GM18867 (cell line): ENCODE results near the gene DUSP1.
"Not testable (repeated sequence)": the region's sequence is repeated elsewhere in the genome, so short reads cannot be mapped to it uniquely, and the experiment has no call there.

Experiments used
- ATAC-seq: cut with Tn5 transposase; IDR thresholded peaks from one replicate; pipeline ENCODE4 v1.9.1; 2021; ENCODE audit warnings: mild to moderate bottlenecking, moderate library complexity; ENCODE audit not compliant: unreplicated experiment

The DUSP1 gene, protein sequence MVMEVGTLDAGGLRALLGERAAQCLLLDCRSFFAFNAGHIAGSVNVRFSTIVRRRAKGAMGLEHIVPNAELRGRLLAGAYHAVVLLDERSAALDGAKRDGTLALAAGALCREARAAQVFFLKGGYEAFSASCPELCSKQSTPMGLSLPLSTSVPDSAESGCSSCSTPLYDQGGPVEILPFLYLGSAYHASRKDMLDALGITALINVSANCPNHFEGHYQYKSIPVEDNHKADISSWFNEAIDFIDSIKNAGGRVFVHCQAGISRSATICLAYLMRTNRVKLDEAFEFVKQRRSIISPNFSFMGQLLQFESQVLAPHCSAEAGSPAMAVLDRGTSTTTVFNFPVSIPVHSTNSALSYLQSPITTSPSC

DNA sequence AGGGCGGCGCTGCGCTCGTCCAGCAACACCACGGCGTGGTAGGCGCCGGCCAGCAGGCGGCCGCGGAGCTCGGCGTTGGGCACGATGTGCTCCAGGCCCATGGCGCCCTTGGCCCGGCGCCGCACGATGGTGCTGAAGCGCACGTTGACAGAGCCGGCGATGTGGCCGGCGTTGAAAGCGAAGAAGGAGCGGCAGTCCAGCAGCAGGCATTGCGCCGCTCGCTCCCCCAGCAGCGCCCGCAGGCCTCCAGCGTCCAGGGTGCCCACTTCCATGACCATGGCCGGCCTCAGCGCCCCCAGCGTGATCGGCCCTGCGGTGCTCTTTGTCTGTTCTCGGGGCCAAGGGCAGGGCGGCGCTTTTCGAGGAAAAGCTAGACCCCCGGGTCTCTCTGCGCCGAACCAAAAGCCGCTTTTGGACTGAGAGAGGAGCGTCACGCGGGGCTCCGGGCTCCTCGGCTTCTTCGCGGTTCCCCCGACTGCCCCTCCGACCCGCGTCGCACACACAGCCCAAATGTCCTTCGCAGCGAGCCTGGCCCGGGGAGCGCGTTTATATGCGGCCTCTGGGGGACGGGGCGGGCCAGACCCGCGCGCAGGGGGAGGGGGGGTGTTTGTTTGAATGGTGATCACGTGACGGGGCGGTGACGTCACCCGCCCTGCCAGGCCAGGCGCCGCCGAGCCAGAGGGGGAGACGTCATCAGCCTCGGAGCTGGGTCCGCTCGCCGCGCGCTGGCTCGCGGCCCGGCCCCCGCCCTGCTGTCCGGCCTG, at the start of gene DUSP1:
Gene DUSP1 (minus strand): TSS at position 521 of the 764 bp plus-strand sequence. CDS start 243 bp downstream, at position 278.
- peak; percentile 53 for ATAC-seq

DNA sequence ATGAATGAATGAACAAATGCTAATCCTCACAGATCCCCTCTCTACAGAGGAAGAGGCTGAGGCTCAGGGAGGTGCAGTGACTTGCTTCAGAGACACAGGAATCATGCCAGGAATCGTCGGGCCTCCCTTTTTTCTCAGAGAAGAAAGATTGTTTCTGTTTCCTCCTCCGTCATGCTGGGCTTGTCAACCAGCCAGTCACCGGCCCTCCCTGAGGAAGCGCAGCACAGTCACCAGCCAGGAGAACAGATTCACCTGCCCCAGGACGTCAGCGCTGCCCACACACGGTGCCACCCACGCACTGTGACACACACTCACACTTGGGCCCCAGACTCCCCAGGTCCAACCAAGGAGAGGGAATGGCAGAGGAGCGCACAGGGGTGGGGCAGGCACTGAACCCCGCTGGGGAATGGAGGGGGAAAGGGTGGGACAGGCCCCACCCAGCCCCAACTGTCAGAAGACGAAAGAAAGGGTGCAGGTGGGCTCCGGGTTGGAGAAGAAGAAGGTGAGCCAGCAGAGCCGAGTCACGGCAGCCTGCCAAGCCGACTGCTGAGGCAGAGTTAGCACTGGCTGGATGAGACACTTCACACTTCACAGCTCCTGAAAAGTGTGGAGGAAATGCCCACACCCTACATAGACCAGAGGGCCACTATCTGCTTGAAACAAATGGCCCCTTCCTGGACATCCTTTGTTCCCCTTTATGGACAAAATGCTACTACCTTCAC, 49.2 kb upstream of the DUSP1 start:
- ATAC-seq: no peak

DNA sequence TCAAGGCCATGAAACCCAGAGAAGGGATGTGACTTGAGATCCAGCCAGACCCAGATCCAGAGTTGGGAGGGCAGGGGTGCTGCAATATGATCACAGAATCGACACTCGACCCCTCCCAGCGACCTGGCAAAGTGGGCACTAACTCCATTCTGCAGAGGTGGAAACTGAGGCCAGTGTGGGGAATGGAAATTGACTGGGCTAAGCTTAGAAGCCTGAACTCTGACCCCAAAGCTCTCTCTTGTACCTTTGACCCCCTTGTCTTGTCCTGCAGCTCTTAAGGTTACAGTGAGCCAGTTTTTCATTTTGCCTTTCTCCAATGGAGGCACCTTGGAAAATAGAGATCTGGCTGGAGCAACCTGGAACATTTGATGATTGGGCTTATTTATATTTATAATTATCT, 48.6 kb upstream of the DUSP1 start:
- ATAC-seq: no peak

DNA sequence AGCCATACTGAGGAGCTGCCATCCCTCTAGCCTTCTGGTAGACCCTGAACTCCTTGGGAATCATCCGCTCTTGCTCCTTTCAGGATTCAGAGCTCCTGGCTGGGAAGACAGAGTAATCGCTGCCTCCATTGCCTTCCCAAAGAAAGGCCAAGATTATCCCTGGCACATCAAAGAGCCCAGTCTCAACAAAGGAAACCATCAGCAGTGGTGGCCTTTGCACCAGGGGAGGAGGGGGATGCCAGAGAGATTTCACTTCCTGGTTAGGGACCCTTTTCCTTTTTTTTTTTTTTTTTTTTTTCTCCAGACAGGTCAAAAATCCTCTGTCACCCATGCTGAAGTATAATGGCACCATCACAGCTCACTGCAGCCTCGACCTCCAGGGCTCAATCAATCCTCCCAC, 47.1 kb upstream of the DUSP1 start:
- no peak for ATAC-seq

DNA sequence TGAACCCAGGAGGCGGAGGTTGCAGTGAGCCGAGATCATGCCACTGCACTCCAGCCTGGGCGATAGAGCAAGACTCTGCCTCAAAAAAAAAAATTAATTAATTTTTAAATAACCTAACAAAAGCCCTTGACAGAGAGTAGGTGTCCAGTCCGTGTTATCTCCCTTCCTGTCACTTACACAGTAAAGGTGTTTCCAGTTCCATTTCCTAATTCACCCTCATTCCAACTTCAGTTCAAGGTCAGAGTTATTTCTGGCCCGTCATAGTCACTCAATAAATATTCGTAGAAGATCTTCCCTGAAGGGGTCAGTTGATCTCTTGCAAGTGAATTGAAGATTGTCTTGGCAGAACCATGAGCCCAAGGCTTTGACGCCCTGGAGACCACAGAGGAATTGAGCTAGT, 46.7 kb upstream of the DUSP1 start:
- ATAC-seq: no peak

DNA sequence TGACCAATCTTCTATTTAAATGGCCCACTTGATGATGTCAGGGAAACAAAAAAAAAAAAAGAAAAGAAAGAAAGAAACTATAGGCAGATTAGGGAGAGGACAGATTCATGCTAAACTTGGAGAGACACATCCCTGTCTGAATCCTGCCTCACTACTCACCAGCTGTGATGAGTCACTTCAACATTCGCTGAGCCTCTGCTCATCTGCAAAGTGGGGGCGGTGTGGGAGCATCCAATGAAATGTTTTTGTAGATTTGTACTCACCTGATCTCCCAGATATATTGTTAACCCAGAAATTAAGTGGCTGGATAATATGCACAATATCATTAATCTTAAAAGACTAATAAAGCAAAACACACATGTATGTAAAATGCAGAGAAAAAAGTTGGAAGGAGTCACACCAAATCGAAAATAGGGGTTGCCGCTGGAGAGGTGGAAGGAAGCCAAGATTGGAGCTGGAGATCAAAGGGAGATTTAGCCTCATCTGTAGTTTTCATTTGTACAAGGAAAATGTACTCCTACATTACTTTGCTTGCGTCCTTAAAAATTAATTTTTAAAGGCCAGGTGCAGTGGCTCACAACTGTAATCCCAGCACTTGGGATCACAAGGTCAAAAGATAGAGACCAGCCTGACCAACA, 46.0 kb upstream of the DUSP1 start:
- ATAC-seq: no peak

DNA sequence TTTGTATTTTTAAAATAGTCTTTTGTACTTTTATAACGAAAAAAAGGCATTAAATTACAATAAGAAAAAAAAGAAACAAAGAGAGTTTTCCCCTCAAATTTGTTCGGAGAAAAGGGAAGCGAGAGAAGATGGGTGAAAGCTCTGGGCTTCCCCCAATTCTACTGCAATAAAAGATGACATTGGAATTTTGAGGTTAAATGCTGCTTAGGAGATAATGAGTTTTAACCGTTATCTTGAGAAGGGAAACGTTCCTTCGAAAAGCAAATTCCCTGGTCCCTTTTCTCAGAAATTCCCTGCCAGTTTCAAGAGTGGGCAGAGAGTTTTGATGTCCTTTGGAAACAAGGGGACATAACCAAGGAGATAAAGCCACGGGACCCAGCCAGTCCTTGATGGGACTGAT, 44.6 kb upstream of the DUSP1 start:
- no peak for ATAC-seq

DNA sequence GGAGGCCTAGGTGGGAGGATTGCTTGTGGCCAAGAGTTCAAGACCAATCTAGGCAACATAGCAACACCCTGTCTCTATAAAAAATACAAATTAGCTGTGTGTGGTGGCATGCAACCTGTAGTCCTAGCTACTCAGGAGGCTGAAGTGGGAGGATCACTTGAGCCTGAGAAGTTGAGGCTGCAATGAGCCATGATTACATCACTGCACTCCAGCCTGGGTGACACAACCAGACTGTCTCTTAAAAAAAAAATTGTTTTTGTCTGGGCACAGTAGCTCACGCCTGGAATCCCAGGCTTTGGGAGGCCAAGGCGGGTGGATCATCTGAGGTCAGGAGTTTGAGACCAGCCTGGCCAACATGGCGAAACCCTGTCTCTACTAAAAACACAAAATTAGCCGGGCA, 40.0 kb upstream of the DUSP1 start:
- not testable (repeated sequence) for ATAC-seq

DNA sequence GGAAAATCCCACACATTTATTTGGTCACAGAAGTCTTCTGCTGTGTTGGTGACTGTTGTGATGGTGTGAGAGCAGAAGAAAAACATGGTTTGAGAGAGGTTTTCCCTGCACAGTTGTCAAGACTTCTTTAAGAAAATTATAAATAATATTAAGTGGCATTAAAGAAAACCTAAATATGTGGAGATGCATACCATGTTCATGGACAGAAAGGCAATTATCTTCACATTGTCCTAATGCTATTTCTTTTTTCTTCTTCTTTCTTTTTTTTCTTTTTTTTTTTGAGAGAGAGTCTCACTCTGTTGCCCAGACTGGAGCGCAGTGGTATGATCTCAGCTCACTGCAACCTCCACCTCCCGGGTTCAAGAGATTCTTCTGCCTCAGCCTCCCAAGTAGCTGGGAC, 38.8 kb upstream of the DUSP1 start:
- no peak for ATAC-seq

DNA sequence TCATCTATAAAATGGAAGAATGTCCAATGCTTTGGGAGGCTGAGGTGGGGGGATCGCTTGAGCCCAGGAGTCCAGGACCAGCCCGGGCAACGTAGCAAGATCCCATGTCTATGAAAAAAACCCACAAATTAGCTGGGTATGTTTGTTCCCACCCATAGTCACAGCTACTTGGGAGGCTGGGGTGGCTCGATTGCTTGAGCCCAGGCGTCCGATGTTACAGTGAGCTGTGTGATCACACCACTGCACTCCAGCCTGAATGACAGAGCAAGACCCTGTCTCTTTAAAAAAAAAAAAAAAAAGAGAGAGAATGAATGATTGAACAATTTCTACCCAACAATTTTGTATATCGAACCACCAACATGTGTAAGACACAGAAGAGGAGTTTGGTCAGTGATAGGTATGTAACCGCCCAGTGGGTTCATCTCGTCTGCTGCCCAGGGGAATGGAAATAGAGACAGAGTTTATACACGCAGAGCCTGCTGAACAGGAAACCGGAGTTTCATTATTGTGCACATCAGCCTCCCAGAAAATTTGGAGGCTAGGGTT, 36.8 kb upstream of the DUSP1 start:
- ATAC-seq: no peak

DNA sequence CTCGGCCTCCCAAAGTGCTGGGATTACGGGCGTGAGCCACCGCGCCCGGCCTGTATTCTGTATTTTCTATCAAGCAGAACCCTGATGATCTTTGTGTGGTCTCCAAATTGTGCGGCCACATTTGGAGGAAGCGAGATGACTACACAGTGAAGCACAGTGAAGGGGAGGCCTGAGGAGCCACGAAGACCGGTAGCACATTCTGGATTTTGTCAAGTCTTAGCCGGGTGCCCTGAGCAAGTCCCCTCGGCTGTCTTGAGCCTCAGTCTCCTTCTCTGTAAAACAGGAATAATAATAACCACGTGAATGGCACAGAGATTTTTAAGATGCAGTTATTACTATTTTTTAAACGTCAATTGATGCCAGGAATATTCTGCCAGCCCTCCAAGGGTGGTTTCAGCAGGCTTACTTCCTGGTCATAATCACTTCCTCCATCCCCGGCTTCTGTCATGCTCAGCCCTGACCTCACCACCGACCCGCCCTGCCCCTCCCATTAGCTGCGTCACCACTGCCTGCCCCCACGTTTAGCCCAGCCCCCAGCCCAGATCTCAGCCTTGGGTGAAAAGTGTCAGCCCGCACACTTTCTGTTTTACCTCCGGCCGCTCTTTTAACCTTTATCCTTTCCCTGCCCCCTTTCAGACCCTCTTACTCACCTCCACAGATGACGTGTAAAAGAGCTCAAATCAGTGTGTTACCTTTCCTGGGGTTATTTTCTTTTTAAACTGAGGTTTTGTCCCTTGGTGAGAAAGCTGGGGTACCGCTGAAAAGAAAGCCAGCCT, 36.1 kb upstream of the DUSP1 start:
- ATAC-seq: peak; percentile 96

DNA sequence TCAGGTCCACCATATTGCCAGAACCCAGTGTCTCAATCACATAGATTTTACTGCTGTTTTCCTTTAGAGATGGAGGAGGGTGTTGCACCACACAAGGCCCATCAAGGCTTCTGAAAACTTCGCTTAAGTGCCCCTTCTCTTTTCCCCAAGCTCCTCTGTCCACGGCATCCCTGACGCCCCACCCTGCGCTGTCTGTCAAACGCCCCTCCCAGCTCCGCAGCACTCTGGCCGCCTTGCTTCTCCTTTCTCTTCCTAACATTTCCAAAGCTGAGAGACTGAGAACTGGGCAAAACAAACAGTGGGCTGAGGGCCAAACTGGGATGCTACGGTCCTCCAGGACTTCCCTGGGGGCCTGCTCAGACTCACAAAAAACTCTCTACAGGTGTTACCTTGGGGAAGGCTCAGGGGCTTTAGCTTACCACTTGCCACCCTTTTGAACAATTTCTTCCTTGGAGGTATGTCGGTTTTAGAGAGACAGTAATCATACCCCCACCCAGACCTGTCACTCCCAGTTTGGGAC, 34.8 kb upstream of the DUSP1 start:
- ATAC-seq: no peak

DNA sequence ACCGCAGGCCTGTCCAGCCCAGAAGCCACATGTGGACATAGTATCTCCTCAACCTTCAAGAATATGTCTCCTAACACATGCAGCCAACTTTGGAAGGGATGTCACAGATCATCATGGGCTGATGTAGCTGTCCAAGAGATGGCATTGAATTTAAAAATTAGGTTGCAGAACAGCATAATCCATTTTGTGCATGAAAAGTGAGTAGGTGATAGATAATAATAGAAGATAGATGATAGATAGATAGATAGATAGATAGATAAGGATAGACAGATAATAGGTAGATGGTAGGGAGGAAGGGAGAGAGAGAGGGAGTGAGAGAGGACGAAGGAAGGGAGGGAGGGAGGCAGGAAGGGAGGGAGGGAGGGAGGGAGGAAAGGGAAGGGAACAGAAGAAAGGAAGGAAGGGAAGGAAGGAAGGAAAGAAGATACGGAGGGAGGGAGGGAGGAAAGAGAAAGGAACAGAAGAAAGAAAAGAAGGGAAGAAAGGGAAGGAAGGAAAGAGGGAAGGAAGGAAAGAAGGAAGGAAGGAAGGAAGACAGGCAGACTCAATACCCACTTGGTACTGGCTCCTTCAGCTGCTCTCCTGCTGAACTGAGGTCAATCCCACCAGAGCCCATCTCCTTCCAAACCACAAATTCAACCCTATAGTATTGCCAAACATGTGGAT, 34.2 kb upstream of the DUSP1 start:
- ATAC-seq: no peak

DNA sequence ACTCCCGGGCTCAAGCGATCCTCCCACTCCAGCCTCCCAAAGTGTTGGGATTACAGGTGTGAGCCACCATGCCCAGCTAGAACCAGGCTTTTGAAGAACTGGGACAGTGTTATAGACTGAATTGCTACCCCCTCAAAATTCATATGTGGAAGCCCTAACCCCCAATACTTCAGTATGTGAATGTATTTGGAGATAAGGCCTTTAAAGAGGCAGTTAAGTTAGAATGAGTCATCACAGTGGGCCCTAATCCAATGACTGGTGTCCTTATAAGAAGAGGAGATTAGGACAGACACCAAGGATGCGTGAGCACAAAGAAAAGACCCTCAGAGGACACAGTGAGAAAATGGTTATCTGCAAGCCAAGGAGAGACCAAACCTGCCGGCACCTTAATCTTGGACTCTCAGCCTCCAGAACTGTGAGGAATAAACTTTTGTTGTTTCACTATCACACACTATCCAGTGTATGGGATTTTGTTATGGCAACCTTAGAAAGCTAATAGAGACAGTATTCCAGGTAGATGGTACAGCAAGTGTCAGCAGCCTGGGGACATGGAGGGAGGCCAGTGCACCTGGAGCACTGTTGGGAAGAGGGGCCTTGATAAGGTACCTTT, 31.7 kb upstream of the DUSP1 start:
- ATAC-seq: no peak

DNA sequence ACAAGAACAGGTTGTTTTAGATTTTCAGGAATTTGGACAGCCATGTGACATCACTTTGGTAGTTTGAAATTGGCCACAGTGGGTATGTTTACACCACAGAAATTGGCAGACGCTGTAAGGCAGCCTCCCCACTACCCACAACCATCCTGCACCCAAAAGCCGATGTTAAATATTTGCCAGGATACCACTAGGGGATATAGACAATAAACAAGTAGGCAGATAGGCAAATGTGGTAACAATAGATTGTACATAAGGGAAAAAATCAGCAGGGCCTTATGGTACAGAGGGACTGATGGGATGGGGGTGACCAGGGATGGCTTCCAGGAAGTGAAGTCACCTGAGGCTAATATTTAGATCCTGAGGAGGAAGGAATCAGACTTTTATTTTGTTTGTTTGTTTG, 31.1 kb upstream of the DUSP1 start:
- no peak for ATAC-seq

DNA sequence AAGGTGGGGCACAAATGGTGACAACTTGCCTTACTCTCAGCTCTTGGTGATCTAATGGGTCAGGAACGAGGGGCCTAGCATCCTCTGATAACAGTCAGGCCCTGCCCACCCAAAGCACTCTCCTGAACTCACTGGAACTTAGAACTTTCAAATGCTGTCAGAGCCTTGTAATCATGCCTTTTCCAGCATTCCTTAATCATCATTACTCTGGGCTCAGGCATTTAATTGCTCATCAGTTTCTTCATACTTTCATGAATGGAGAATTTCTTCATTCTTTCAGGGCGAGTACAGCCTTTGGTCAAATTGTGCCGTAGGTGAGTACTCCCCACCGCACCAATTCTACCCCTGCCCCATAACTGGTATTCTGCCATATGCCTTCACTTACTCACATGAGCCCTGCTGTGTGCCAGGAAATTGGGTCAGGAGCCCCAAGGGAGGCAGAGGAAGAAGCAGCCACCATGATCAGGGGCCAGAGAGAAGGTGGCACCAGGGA, 30.2 kb upstream of the DUSP1 start:
- no peak for ATAC-seq

DNA sequence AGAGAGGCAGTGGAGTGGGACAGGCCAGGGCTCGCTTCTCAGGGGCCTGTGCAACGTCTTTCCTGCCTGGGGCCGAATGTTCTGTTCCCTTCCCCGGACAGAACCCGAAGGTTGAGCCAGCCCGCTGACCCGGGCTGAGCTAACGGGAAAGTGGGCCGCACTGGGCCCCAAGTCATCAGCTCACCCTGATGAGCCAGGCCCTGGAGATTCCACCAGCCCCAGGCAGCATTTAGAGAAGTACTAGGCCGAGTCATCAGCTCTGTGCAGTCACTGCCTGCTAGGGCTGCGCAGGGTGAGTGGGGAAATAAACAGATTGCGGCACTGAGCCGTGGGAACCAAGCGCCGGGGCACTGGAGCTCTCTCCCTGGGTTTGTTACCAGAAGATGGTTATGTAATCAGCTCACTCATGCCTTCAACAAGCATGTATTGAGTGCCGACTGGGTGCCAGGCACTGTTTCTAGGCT, 29.1 kb upstream of the DUSP1 start:
- no peak for ATAC-seq

DNA sequence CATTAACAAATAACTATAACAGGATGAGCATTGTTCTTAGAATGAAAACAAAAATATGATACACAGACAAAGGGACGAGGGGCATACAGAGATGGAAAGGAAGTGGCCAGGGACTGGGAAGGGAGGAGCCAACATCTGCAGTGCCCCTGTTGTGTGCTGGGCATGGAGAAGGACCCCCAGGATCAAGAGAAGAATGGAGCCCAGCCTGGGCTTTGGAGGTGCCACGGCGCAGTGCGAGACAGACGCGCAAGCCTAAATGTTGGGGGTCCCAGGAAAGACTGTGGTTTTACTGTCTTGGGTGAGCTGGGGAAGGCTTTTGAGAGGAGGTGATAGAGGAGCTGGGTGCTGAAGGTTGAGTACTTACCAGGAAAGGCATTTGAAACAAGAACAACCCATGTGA, 28.4 kb upstream of the DUSP1 start:
- no peak for ATAC-seq
